Measurements from ENCODE around the gene NADK2.

GRCh38 chr5:36239370-36240293, 2.1 kb downstream of the NADK2 start:
- no peak for TF ChIP-seq POLR2AphosphoS5 (IDR thresholded peaks at IDR 0.05)
- no peak for TF ChIP-seq CTCF (IDR thresholded peaks at IDR 0.05)
- no peak for TF ChIP-seq POLR2A (IDR thresholded peaks at IDR 0.05)
- TF ChIP-seq EP300 (IDR thresholded peaks at IDR 0.05) = no peak

Data from sigmoid colon (tissue), 4 donors.